CD14-positive monocyte (primary cell): ENCODE data around the gene TMCO4. TPM values are rescaled to one million over a fixed set of nuclear protein-coding genes. Genes with fewer than 3 reads are reported as not detected.

Source experiments
- DNase-seq, 3 donors: peaks; one replicate each; pipeline ENCODE4 v3.0.0-alpha.2; 2011 to 2022
- H2AFZ ChIP-seq: 2 replicates; pipeline ENCODE4 v1.6.0; 2012; ENCODE audit warnings: mild to moderate bottlenecking, low read depth, low read length, inconsistent platforms; ENCODE audit not compliant: insufficient read depth, poor library complexity, severe bottlenecking
- H3K27ac ChIP-seq, 2 donors: 1 replicate in 1 of 2; 2 replicates in 1 of 2; pipeline ENCODE4 v1.5.1; 2012 to 2013; ENCODE audit warnings: low read length in 2 of 2, control low read depth in 1 of 2, inconsistent platforms in 1 of 2, low read depth in 1 of 2, mild to moderate bottlenecking in 1 of 2
- H3K27me3 ChIP-seq, 2 donors: one replicate each; pipeline versions ENCODE4 v1.6.0 to v1.6.1; 2011 to 2013; ENCODE audit warnings: low read length in 2 of 2; ENCODE audit not compliant: control insufficient read depth in 2 of 2, insufficient read depth in 2 of 2
- H3K36me3 ChIP-seq, 2 donors: replicated peaks in 1 of 2; 1 replicate in 1 of 2; 2 replicates in 1 of 2; pipeline versions ENCODE4 v1.5.1 to v1.6.1; 2012 to 2013; ENCODE audit warnings: low read length in 2 of 2, control low read depth in 1 of 2, inconsistent platforms in 1 of 2, mild to moderate bottlenecking in 1 of 2; ENCODE audit not compliant: insufficient read depth in 2 of 2, control insufficient read depth in 1 of 2
- H3K4me1 ChIP-seq, 2 donors: 1 replicate in 1 of 2; 2 replicates in 1 of 2; pipeline versions ENCODE4 v1.5.1 to v1.6.1; 2012 to 2013; ENCODE audit warnings: low read length in 2 of 2, control low read depth in 1 of 2, inconsistent platforms in 1 of 2, mild to moderate bottlenecking in 1 of 2, moderate library complexity in 1 of 2; ENCODE audit not compliant: insufficient read depth in 2 of 2, control insufficient read depth in 1 of 2
- H3K4me2 ChIP-seq: replicated peaks from 2 replicates; pipeline ENCODE3; 2012; ENCODE audit warnings: low read length, moderate library complexity, mild to moderate bottlenecking; ENCODE audit not compliant: poor library complexity, severe bottlenecking; ENCODE audit errors: extremely low read depth
- H3K4me3 ChIP-seq, 3 experiments: fragments of 200-600 bp in 1 of 3; sonication (generic) in 1 of 3; replicated peaks in 1 of 3; 1 replicate in 2 of 3; 2 replicates in 1 of 3; pipeline ENCODE4 v1.5.1; 2011 to 2013; ENCODE audit warnings: low read length in 3 of 3, mild to moderate bottlenecking in 3 of 3, control low read depth in 2 of 3, low read depth in 2 of 3, inconsistent platforms in 1 of 3, moderate library complexity in 1 of 3
- H3K79me2 ChIP-seq: 2 replicates; pipeline ENCODE4 v1.6.0; 2012; ENCODE audit warnings: mild to moderate bottlenecking, control low read depth, inconsistent platforms, low read length, moderate library complexity; ENCODE audit not compliant: insufficient read depth
- H3K9ac ChIP-seq: 2 replicates; pipeline ENCODE4 v1.6.0; 2017; ENCODE audit warnings: low read length, mild to moderate bottlenecking; ENCODE audit not compliant: insufficient read depth, poor library complexity, severe bottlenecking
- H3K9me3 ChIP-seq, 2 donors: replicated peaks in 1 of 2; 1 replicate in 1 of 2; 2 replicates in 1 of 2; pipeline versions ENCODE4 v1.5.1 to v1.6.1; 2012 to 2013; ENCODE audit warnings: low read length in 2 of 2, control low read depth in 1 of 2; ENCODE audit not compliant: control insufficient read depth in 1 of 2, insufficient read depth in 1 of 2
- H4K20me1 ChIP-seq: 2 replicates; pipeline ENCODE4 v1.6.0; 2012; ENCODE audit warnings: mild to moderate bottlenecking, low read length, control low read depth, moderate library complexity; ENCODE audit not compliant: insufficient read depth
- H3K27ac Mint-ChIP-seq, 7 donors: one replicate each; pipeline ENCODE4 v1.8.0; 2020; ENCODE audit warnings: mild to moderate bottlenecking in 7 of 7, mixed read lengths in 7 of 7, moderate library complexity in 6 of 7, inconsistent platforms in 2 of 7
- H3K27me3 Mint-ChIP-seq, 3 donors: one replicate each; pipeline ENCODE4 v1.8.0; 2021 to 2022; ENCODE audit warnings: low read depth in 3 of 3, mild to moderate bottlenecking in 3 of 3, mixed read lengths in 3 of 3, moderate library complexity in 3 of 3, inconsistent platforms in 1 of 3
- H3K36me3 Mint-ChIP-seq, 2 donors: one replicate each; pipeline ENCODE4 v1.8.0; 2020; ENCODE audit warnings: mixed read lengths in 2 of 2, inconsistent platforms in 1 of 2, mild to moderate bottlenecking in 1 of 2
- H3K4me1 Mint-ChIP-seq: one replicate; pipeline ENCODE4 v1.8.0; 2020; ENCODE audit warnings: mild to moderate bottlenecking, mixed read lengths
- H3K4me3 Mint-ChIP-seq, 2 donors: one replicate each; pipeline ENCODE4 v1.8.0; 2020; ENCODE audit warnings: mild to moderate bottlenecking in 2 of 2, mixed read lengths in 2 of 2, moderate library complexity in 1 of 2
- H3K9me3 Mint-ChIP-seq, 7 donors: one replicate each; pipeline ENCODE4 v1.8.0; 2020 to 2022; ENCODE audit warnings: mixed read lengths in 7 of 7, mild to moderate bottlenecking in 6 of 7, moderate library complexity in 6 of 7, inconsistent platforms in 2 of 7
- WGBS: methylation state at CpG from one replicate; pipeline ENCODE4 v1.1.5; 2013; ENCODE audit warnings: missing lambda C conversion rate; ENCODE audit not compliant: insufficient coverage; 5-methylcytosine and 5-hydroxymethylcytosine counted together
- intact Hi-C, 2 donors: fragments of 100-400 bp; cut with micrococcal nuclease; formaldehyde crosslinking; loops; one replicate each; pipeline versions ENCODE4 v1.15.0 to v1.15.1; 2023
- polyA plus RNA-seq, 3 donors: library from polyadenylated mRNA; depleted of rRNA in 1 of 3; unstranded in 2 of 3; stranded (reverse) in 1 of 3; fragments of 300-500 nt in 2 of 3; fragments of >200 nt in 1 of 3; fragmentation: Illumina TruSeq in 2 of 3; gene quantifications; 1 replicate in 2 of 3; 2 replicates in 1 of 3; pipeline ENCODE4 v1.2.3, GENCODE V29; 2012 to 2021
- TF ChIP-seq, protein P1 (sequence below): fragments of 200-600 bp; IDR thresholded peaks from one replicate; pipeline ENCODE4 v1.8.0; 2022; ENCODE audit warnings: antibody characterized with exemption, mild to moderate bottlenecking

Gene TMCO4
- polyA plus RNA-seq, 3 donors: 6.9 to 10.1 (median 7.9) TPM

DNA sequence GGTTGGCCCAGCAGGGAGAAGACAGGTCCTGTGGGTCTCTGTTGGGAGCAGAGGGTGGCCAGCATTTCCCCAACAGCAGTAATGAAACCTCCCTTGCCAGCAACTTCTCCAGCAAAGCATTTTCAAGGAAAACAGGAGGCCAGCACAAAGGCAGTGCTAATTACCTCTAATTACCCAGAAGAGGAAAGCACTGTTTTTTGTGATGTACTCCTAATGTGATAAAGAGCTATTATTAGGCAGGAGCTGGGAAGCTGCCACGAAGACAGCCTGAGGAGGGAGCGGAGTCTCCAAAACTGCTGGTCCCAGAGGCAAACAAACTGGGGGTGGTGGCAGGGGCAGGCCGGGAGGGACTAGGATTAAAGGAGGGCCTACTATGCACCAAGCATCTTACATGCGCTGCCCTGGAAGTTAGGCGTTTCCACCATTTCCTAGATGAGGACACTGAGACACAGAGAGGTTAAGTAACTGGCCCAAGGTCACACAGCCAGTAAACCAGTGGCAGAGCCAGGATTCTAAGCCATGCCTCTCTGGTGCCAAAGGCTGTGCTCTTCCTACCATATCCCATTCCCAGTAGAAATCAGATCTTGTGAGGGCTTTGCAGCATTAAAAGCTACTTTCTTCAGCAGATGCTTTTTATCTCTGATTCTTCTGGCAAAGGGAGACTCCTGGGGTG is 110.5 kb downstream of the TMCO4 start:
- Mint-ChIP-seq H3K27ac (peak overlapping the region in 1 of 7 donors; percentile 46), H3K27me3 (peaks cover 0 to 2% (median 0%) of the 10 kb centered on the region in 3 donors), H3K36me3 (peaks cover 56 to 67% of the 10 kb centered on the region in 2 donors), H3K4me3 (no peak overlapping the region), H3K4me1 (no peaks in the 10 kb centered on the region), H3K9me3 (peaks cover 18 to 32% (median 27%) of the 10 kb centered on the region in 7 donors)
- Histone ChIP-seq H3K36me3 (peaks cover 19 to 59% of the 10 kb centered on the region in 2 donors), H3K79me2 (no peaks in the 10 kb centered on the region), H3K9me3 (peaks cover 14 to 26% of the 10 kb centered on the region in 2 donors), H2AFZ (no peak overlapping the region), H3K27ac (no peak overlapping the region), H3K27me3 (no peaks in the 10 kb centered on the region), H3K4me1 (no peaks in the 10 kb centered on the region), H3K4me3 (no peak overlapping the region), H3K9ac (no peak overlapping the region), H3K4me2 (no peak overlapping the region), H4K20me1 (no peaks in the 10 kb centered on the region)
- TF ChIP-seq, protein P1, sequence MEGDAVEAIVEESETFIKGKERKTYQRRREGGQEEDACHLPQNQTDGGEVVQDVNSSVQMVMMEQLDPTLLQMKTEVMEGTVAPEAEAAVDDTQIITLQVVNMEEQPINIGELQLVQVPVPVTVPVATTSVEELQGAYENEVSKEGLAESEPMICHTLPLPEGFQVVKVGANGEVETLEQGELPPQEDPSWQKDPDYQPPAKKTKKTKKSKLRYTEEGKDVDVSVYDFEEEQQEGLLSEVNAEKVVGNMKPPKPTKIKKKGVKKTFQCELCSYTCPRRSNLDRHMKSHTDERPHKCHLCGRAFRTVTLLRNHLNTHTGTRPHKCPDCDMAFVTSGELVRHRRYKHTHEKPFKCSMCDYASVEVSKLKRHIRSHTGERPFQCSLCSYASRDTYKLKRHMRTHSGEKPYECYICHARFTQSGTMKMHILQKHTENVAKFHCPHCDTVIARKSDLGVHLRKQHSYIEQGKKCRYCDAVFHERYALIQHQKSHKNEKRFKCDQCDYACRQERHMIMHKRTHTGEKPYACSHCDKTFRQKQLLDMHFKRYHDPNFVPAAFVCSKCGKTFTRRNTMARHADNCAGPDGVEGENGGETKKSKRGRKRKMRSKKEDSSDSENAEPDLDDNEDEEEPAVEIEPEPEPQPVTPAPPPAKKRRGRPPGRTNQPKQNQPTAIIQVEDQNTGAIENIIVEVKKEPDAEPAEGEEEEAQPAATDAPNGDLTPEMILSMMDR: no peak
- 100% methylated on average over 3 of the region's 5 CpGs for WGBS
- intact Hi-C loops: no loop called here
- no peak for DNase-seq

DNA sequence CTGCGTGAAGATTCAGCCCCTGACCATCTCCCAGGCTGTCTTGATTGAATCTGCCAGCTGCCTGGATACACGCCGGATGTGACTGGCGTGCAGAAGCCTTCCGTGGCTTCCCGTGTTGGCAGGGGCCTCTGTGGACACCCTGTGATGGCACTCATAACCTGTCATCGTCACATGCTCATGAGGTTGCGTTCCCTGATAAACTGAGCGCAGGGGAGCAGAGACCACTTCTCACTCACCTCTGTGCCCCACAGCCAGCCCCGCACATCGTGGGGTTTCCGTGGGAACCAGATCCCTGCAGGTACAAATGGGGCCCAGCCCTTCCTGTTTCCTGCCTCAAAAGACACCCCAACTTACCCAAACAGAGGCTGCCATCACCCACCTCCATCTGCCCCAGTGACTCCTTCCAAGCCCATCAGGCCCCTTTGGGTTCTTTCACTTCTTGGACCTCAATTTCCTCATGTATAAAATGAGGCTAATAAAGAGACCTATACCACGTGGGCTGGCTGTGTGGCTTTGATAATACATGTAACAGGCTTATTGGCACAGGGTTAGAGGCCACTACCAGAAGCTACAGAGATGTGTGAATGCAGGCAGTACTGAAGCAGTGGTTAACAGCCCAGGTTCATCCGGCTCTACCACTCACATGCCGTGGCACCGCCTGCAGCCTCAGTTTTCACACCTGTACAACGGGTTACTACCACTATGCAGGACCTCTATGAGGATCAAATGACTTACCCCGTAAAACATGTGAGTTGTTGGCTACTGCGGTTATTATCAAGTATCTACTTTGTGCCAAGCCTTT is 111.5 kb downstream of the TMCO4 start:
- Histone ChIP-seq H3K9me3 (peaks cover 14 to 26% of the 10 kb centered on the region in 2 donors), H3K4me1 (no peaks in the 10 kb centered on the region), H2AFZ (no peak overlapping the region), H4K20me1 (no peaks in the 10 kb centered on the region), H3K4me2 (no peak overlapping the region), H3K4me3 (no peak overlapping the region), H3K79me2 (no peaks in the 10 kb centered on the region), H3K9ac (no peak overlapping the region), H3K27me3 (no peaks in the 10 kb centered on the region), H3K36me3 (peaks cover 15 to 51% of the 10 kb centered on the region in 2 donors), H3K27ac (no peak overlapping the region)
- no peak overlapping the region for H3K4me3 Mint-ChIP-seq
- intact Hi-C loops: no loop called here
- no peak for DNase-seq
- H3K4me1 Mint-ChIP-seq: no peaks in the 10 kb centered on the region
- H3K36me3 Mint-ChIP-seq: peaks cover 50 to 58% of the 10 kb centered on the region in 2 donors
- H3K27ac Mint-ChIP-seq: peak overlapping the region in 1 of 7 donors; percentile 10
- peaks cover 0 to 2% (median 0%) of the 10 kb centered on the region in 3 donors for H3K27me3 Mint-ChIP-seq
- WGBS: 88% methylated on average over 17 of the region's 19 CpGs
- TF ChIP-seq, protein P1: no peak
- peaks cover 18 to 32% (median 27%) of the 10 kb centered on the region in 7 donors for H3K9me3 Mint-ChIP-seq
